Measurements from ENCODE around the gene DHTKD1. TPM values are rescaled to one million over a fixed set of nuclear protein-coding genes. Genes with fewer than 3 reads are reported as not detected.
A peak's percentile ranks its signal among the peaks of the same experiment; 100 is the strongest.
"Not testable (repeated sequence)": the region's sequence is repeated elsewhere in the genome, so short reads cannot be mapped to it uniquely, and the experiment has no call there.

The DHTKD1 gene
- total and polyA plus RNA-seq, 4 experiments from 2014 or later = 7.3 to 16.5 (median 12.3) TPM

DNA sequence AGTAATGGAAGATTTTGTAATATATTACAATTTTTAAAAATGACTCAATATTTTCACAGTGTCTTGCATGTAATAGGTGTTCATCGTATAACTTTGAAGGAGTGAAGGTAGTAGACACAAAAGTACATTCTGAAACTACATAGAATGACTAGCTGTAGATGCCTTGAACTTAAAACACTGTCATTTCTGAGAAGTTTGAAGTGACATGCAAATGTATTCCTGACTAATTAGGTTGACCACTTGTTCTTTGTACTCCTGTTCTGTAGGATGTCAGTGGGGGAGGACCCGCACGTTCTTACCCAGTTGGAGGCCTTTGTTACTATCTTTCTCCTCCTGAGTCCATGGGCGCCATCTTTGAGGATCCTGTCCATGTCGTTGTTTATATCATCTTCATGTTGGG, 91.9 kb downstream of the DHTKD1 start:
- Mint-ChIP-seq H3K27me3 (no peaks in the 10 kb centered on the region), H3K36me3 (peaks cover 43 to 60% of the 10 kb centered on the region in 2 donors), H3K9me3 (no peaks in the 10 kb centered on the region), H3K27ac (peak overlapping the region in 1 of 7 donors; percentile 29), H3K4me1 (peaks cover 0 to 1% (median 0%) of the 10 kb centered on the region in 4 donors), H3K4me3 (no peak overlapping the region)
- intact Hi-C loops (cut with micrococcal nuclease) = no loop called here
- Histone ChIP-seq H3K4me1 (ENCODE audit: insufficient read depth, low read length) (no peaks in the 10 kb centered on the region), H3K4me3 (ENCODE audit: low read length in 2 of 2) (no peak overlapping the region), H3K36me3 (ENCODE audit: insufficient read depth, low read length) (peaks cover 11% of the 10 kb centered on the region), H3K27me3 (ENCODE audit: insufficient read depth, low read length) (no peaks in the 10 kb centered on the region), H3K27ac (ENCODE audit: low read depth, low read length) (no peak overlapping the region), H3K9me3 (ENCODE audit: control insufficient read depth in 1 of 2, low read length in 2 of 2) (no peaks in the 10 kb centered on the region)
- ChIA-PET CTCF (ENCODE audit: partially characterized antibody) (no interaction called here), POLR2A (ENCODE audit: partially characterized antibody) (no interaction called here)
- DNase-seq = no peak

DNA sequence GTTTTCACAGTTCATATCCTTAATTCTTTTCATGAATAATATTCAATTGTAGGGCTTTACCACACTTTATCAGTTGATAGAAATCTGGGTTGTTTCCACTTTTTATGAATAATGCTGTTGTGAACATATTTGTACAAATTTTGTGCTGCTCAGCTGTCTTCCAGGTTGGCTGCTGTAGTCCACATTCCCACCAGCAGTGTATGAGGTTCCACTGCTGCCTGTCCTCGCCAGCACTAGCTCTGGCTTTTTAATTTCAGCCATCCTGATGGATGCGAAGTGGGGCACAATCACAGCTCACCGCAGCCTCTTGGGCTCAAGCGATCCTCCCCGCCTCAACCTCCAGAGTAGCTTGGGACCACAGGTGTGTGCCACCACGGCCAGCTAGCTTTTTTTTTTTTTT, 94.2 kb downstream of the DHTKD1 start:
- Histone ChIP-seq H3K4me1 (ENCODE audit: insufficient read depth, low read length) (no peaks in the 10 kb centered on the region), H3K27me3 (ENCODE audit: insufficient read depth, low read length) (no peaks in the 10 kb centered on the region), H3K4me3 (ENCODE audit: low read length in 2 of 2) (no peak overlapping the region), H3K27ac (ENCODE audit: low read depth, low read length) (no peak overlapping the region), H3K9me3 (ENCODE audit: control insufficient read depth in 1 of 2, low read length in 2 of 2) (no peaks in the 10 kb centered on the region), H3K36me3 (ENCODE audit: insufficient read depth, low read length) (peaks cover 30% of the 10 kb centered on the region)
- Mint-ChIP-seq H3K9me3 (no peaks in the 10 kb centered on the region), H3K4me3 (no peak overlapping the region), H3K36me3 (peaks cover 36 to 65% of the 10 kb centered on the region in 2 donors), H3K27ac (peak overlapping the region in 1 of 7 donors; percentile 82), H3K4me1 (no peaks in the 10 kb centered on the region), H3K27me3 (no peaks in the 10 kb centered on the region)
- intact Hi-C loops (cut with micrococcal nuclease) = no loop called here
- CTCF ChIA-PET (ENCODE audit: partially characterized antibody) = interaction anchor here (1.5 kb wide), 1 partner anchor 33 kb away, joined by 3 read pairs; the partner anchor contains the start of genes CDC123 and NUDT5
- POLR2A ChIA-PET (ENCODE audit: partially characterized antibody) = interaction anchor here (0.6 to 1.5 kb wide), 2 partner anchors 18 to 32 kb away, joined by 4 to 6 read pairs; no protein-coding TSS in a partner anchor
- no peak for DNase-seq

DNA sequence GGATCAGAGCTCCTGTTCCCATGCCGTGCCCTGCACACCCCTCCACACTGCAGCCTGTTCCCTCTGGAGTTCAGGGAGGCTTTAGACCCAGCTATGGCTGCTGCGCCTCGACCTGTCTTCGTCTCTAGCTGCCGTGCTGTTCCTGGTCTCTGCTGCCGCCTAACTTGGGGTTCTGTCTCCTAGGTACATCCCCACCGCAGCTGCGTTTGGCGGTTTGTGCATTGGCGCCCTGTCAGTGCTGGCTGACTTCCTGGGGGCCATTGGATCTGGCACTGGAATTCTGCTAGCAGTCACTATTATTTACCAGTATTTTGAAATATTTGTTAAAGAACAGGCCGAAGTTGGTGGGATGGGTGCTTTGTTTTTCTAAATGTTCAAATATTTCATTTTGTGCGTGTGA, 95.3 kb downstream of the DHTKD1 start:
- CTCF ChIA-PET (ENCODE audit: partially characterized antibody) = no interaction called here
- Mint-ChIP-seq H3K9me3 (no peaks in the 10 kb centered on the region), H3K4me1 (no peaks in the 10 kb centered on the region), H3K4me3 (no peak overlapping the region), H3K27ac (no peak overlapping the region), H3K36me3 (peaks cover 39 to 70% of the 10 kb centered on the region in 2 donors), H3K27me3 (no peaks in the 10 kb centered on the region)
- Histone ChIP-seq H3K4me3 (ENCODE audit: low read length in 2 of 2) (no peak overlapping the region), H3K36me3 (ENCODE audit: insufficient read depth, low read length) (peaks cover 23% of the 10 kb centered on the region), H3K9me3 (ENCODE audit: control insufficient read depth in 1 of 2, low read length in 2 of 2) (no peaks in the 10 kb centered on the region), H3K4me1 (ENCODE audit: insufficient read depth, low read length) (no peaks in the 10 kb centered on the region), H3K27me3 (ENCODE audit: insufficient read depth, low read length) (no peaks in the 10 kb centered on the region), H3K27ac (ENCODE audit: low read depth, low read length) (no peak overlapping the region)
- POLR2A ChIA-PET (ENCODE audit: partially characterized antibody) = interaction anchor here (1.5 kb wide), 1 partner anchor 17 kb away, joined by 6 read pairs; no protein-coding TSS in a partner anchor
- intact Hi-C loops (cut with micrococcal nuclease) = no loop called here
- no peak for DNase-seq

DNA sequence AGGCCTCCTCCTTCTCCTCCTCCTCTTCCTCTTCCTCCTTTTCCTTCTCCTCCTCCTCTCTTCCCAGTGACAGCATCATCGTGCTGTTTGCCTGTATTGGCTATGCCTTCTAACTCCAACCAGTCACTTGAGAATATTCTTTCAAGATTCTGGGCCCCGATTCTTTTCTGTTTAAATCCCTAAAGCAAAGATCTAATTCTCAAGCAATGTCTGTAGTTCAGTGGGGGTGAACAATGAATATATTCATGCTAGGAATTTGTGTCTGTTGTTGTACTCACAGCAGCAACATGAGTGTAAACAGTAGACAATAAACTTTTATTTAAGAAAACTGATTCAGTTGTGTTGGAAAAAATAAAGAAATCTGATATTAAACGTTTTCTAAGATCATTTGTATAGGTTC, 96.3 kb downstream of the DHTKD1 start:
- H3K36me3 Mint-ChIP-seq = peaks cover 49 to 75% of the 10 kb centered on the region in 2 donors
- Histone ChIP-seq H3K27ac (ENCODE audit: low read depth, low read length) (no peak overlapping the region), H3K4me3 (ENCODE audit: low read length in 2 of 2) (no peak overlapping the region), H3K9me3 (ENCODE audit: control insufficient read depth in 1 of 2, low read length in 2 of 2) (no peaks in the 10 kb centered on the region), H3K36me3 (ENCODE audit: insufficient read depth, low read length) (peaks cover 32% of the 10 kb centered on the region), H3K27me3 (ENCODE audit: insufficient read depth, low read length) (no peaks in the 10 kb centered on the region), H3K4me1 (ENCODE audit: insufficient read depth, low read length) (no peaks in the 10 kb centered on the region)
- no peak overlapping the region for H3K4me3 Mint-ChIP-seq
- H3K27me3 Mint-ChIP-seq = no peaks in the 10 kb centered on the region
- no peak for DNase-seq
- no peaks in the 10 kb centered on the region for H3K9me3 Mint-ChIP-seq
- no peaks in the 10 kb centered on the region for H3K4me1 Mint-ChIP-seq
- CTCF ChIA-PET (ENCODE audit: partially characterized antibody) = no interaction called here
- H3K27ac Mint-ChIP-seq = peak overlapping the region in 3 of 7 donors; percentile 18 to 54 (median 29)
- intact Hi-C loops (cut with micrococcal nuclease) = no loop called here
- POLR2A ChIA-PET (ENCODE audit: partially characterized antibody) = interaction anchor here (0.6 kb wide), 1 partner anchor 25 kb away, joined by 3 read pairs; no protein-coding TSS in a partner anchor

DNA sequence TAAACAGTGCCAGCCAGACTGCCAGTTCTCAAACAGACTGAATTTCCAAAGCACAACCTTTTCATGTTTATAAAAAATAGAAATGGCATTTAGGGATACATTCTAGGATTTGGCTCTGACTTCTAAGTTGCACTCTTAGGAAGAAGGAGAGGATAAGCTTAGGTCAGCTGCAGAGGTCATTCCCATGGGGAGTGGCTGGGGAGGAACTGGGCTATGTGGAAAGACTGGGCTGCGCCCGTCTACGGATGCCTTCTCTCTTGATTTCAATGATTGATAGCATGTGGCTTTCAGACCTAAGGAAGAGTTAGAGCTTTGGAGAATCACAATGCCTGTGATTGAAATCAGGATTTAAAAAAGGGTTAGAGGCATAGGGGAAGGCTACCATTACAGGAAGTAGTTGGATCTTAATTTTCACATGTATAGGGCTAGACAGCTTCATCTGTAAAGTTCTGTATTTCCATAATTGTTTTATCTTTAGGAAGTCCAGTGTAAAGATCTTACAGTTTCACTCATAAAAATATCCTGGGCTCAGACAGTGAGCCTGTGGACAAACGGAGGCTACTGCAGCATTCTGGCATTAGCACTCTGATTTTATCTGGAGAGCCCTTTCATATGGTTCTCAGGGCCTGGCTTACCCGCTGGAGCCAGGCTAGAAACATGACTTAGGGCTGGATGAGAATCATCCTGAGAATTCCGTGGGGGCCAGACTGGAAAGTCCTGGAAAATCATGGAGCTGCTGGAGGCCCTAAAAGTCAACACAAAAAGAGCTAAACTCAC, 97.4 kb downstream of the DHTKD1 start:
- Histone ChIP-seq H3K4me1 (ENCODE audit: insufficient read depth, low read length) (no peaks in the 10 kb centered on the region), H3K9me3 (ENCODE audit: control insufficient read depth in 1 of 2, low read length in 2 of 2) (no peaks in the 10 kb centered on the region), H3K27ac (ENCODE audit: low read depth, low read length) (no peak overlapping the region), H3K27me3 (ENCODE audit: insufficient read depth, low read length) (no peaks in the 10 kb centered on the region), H3K36me3 (ENCODE audit: insufficient read depth, low read length) (peaks cover 42% of the 10 kb centered on the region), H3K4me3 (ENCODE audit: low read length in 2 of 2) (no peak overlapping the region)
- POLR2A ChIA-PET (ENCODE audit: partially characterized antibody) = no interaction called here
- intact Hi-C loops (cut with micrococcal nuclease) = no loop called here
- CTCF ChIA-PET (ENCODE audit: partially characterized antibody) = interaction anchor here (1.1 kb wide), 1 partner anchor 48 kb away, joined by 4 read pairs; no protein-coding TSS in a partner anchor
- DNase-seq = no peak
- H3K4me1 Mint-ChIP-seq = no peaks in the 10 kb centered on the region
- peak overlapping the region in 2 of 7 donors; percentile 26 to 66 for H3K27ac Mint-ChIP-seq
- peaks cover 60 to 79% of the 10 kb centered on the region in 2 donors for H3K36me3 Mint-ChIP-seq
- H3K27me3 Mint-ChIP-seq = no peaks in the 10 kb centered on the region
- no peak overlapping the region for H3K4me3 Mint-ChIP-seq
- no peaks in the 10 kb centered on the region for H3K9me3 Mint-ChIP-seq

DNA sequence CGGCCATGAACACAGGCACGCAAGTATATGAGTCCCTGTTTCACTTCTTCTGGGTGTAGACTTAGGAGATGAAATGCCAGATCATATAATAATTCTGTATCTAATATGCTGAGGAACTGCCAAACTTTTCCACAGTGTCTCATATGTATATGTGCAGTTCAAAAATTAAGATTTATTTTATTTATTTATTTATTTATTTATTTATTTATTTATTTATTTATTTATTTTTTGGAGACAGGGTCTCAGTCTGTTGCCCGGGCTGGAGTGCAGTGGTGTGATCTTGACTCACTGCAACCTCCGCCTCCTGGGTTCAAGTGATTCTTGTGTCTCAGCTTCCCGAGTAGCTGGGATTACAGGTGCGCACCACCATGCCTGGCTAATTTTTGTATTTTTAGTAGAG, 102.8 kb downstream of the DHTKD1 start:
- peaks cover 57% of the 10 kb centered on the region for H3K36me3 ChIP-seq (ENCODE audit: insufficient read depth, low read length)
- not testable (repeated sequence) for H3K9me3 Mint-ChIP-seq

More for the DNA sequence above, 102.8 kb downstream of the DHTKD1 start:
- H3K4me3 Mint-ChIP-seq; intact Hi-C loops (cut with micrococcal nuclease); POLR2A ChIA-PET (ENCODE audit: partially characterized antibody); H3K27me3 ChIP-seq (ENCODE audit: insufficient read depth, low read length); H3K27me3 Mint-ChIP-seq; CTCF ChIA-PET (ENCODE audit: partially characterized antibody); H3K9me3 ChIP-seq (ENCODE audit: control insufficient read depth in 1 of 2, low read length in 2 of 2); H3K27ac ChIP-seq (ENCODE audit: low read depth, low read length); H3K4me3 ChIP-seq (ENCODE audit: low read length in 2 of 2); DNase-seq; H3K4me1 ChIP-seq (ENCODE audit: insufficient read depth, low read length); H3K4me1 Mint-ChIP-seq: not testable (repeated sequence)
- Mint-ChIP-seq H3K36me3 (peaks cover 46 to 63% of the 10 kb centered on the region in 2 donors), H3K27ac (peak overlapping the region in 2 of 7 donors; percentile 4 to 44)
